EH (cell line): ENCODE data around the gene FKRP.
"Not testable (repeated sequence)": the region's sequence is repeated elsewhere in the genome, so short reads cannot be mapped to it uniquely, and the experiment has no call there.

Experiments
- DNase-seq: peaks from one replicate; pipeline ENCODE4 v3.0.0-alpha.2; 2015; ENCODE audit warnings: low read depth

The FKRP gene

DNA sequence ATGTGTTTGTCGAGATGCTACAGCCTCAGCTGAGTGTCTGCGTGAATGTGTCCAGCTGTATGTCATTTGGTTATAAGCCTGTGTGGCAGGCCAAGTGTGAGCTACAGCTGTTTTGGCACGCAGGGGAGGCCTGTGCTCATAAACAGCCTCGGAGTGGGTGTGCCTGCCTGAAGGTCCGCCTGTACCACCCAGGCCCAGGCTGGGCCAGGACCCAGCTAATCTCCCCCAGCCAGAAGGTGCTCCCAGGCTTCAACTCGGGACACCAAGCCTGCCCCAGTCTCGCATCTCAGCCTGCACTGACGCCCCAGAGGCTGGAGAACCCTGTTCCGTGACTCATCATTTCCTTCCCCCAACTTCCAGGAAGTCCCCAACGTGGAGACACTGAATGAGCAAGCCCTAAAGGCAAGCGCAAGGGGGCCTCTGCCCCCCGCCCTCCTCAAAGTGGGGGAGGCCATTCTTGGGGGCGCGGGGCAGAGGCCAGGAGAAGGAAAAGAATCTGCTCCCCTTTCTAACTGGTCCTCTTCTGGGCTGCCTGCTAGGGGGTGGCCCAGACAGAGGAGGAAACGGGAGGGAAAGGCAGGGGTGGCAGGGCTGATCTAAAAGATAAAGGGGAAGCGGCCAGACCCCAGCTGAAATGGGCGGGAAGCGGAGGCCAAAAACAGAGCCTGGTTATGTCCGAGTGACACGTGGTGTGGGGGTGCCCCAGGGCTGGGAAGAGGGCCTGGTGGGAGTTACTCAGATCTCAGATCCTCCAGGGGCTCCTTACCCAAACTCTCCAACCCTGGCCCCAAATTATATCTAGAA lies 40.6 kb downstream of the FKRP start:
- DNase-seq: peak; percentile 91

GRCh38 chr19:46787040-46787330 lies 41.1 kb downstream of the FKRP start:
- no peak for DNase-seq

GRCh38 chr19:46787331-46788261 lies 41.7 kb downstream of the FKRP start:
- DNase-seq: peak; percentile 74

- peak; percentile 98 for DNase-seq
Measured at GRCh38 chr19:46788262-46788967, 42.6 kb downstream of the FKRP start, which contains the start of gene SLC1A5. Gene SLC1A5 (minus strand): TSS chr19:46788594. CDS start chr19:46787965, 629 bp downstream.

GRCh38 chr19:46788968-46789338 lies 43.1 kb downstream of the FKRP start:
- no peak for DNase-seq

- no peak for DNase-seq
Measured at GRCh38 chr19:46789371-46789770, 43.5 kb downstream of the FKRP start.

DNA sequence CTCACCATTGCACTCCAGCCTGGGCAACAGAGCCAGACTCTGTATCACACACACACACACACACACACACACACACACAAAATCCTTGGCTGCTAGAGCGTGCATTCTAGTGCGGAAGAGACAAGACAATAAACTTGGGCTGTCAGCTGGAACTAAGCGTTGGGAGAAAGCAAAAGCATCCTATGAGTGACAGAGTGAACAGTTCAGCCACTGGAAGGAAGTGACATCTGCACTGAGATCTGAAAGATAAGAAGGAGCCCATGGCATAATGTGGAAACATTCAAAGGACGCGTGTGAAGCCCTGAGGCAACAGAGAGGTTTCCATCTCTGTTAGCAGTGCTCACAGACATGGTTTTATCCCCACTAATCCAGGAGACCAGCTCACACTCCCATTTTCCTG lies 46.1 kb downstream of the FKRP start:
- DNase-seq: peak; percentile 92

DNA sequence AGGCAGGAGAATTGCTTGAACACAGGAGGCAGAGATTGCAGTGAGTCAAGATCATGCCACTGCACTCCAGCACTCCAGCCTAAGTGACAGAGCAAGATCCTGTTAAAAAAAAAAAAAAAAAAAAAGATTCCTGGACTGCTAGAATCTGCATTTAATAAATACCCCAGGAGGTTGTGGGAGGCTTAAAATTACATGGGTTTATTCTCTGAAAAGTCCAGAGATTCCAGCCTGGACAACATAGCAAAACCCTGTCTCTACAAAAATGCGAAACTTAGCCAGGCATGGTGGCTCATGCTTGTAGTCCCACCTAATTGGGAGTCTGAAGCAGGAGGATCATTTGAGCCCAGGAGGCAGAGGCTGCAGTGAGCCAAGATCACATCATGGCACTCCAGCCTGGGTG lies 52.0 kb downstream of the FKRP start:
- DNase-seq: peak; percentile 23

GRCh38 chr19:46798713-46799112 lies 52.9 kb downstream of the FKRP start:
- DNase-seq: no peak

- no peak for DNase-seq
Measured at GRCh38 chr19:46802152-46802551, 56.3 kb downstream of the FKRP start.

DNA sequence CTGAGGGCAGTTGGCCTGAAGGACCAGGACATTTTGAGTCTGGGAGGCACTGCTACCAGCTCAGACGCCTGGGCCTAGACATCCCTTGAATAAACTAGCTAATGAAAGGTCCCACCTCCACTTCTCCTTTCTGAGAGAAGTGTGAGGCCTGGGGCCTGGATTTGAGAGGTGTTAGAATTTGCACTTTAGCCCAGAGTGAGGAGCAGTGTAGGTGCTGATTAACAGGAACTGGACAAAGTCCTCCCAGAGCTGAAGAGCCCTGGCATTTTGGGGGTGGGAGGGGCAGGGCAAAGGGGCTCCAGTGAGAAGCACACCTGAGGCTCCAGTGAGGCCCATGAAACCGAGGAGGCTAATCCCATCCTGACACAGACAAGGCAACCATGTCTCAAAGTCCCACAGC lies 57.7 kb downstream of the FKRP start:
- DNase-seq: no peak

GRCh38 chr19:46804432-46804831 lies 58.6 kb downstream of the FKRP start:
- DNase-seq: not testable (repeated sequence)

DNA sequence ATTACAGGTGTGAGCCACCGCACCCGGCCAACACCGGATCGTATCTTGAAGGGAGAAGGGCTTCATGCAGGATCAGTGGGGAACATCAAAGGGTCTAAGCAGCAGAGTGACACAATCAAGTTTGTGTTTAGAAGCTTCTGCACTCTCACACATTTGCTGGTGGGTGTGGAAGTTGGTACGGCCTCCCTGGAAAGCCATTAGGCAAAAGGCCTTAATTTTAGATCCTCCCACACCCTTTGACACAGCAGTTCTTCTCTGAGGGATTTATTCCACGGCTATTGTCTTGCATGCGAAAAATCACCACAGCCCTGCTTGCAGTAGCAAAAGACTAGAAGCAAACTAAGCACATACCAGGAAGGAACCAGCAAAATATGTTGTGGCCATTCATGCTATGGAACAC lies 60.8 kb downstream of the FKRP start:
- DNase-seq: no peak
